T-helper 9 cell (primary cell): ENCODE data around the gene CAPN5.
A peak's percentile ranks its signal among the peaks of the same experiment; 100 is the strongest.
"Not testable (repeated sequence)": the region's sequence is repeated elsewhere in the genome, so short reads cannot be mapped to it uniquely, and the experiment has no call there.

ENCODE experiments used
- DNase-seq: peaks from one replicate; pipeline ENCODE4 v3.0.0-alpha.2; 2020

CAPN5 gene

DNA sequence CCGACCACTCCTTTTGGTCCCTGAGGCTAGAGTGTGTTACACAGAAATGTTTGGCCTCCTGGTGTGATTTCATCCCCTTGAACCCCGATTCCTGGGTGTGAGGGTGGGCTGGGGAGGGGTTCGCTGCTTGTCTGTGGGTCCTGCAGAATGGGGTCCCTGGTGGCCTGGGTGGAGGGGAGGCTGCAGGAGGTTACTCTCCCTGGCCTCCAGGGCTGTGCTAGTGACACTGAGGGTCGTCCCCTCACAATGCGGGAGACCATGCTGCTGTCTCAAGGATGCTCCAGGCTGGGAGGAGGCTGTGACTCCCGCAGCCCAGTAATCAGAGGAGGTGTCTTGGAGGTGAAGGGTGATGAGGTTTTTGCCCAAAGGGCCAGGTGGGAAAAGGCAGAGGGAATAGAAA is 18.9 kb downstream of the CAPN5 start:
- no peak for DNase-seq

GRCh38 chr11:77086521-77087472 is 20.0 kb downstream of the CAPN5 start:
- DNase-seq = no peak

DNA sequence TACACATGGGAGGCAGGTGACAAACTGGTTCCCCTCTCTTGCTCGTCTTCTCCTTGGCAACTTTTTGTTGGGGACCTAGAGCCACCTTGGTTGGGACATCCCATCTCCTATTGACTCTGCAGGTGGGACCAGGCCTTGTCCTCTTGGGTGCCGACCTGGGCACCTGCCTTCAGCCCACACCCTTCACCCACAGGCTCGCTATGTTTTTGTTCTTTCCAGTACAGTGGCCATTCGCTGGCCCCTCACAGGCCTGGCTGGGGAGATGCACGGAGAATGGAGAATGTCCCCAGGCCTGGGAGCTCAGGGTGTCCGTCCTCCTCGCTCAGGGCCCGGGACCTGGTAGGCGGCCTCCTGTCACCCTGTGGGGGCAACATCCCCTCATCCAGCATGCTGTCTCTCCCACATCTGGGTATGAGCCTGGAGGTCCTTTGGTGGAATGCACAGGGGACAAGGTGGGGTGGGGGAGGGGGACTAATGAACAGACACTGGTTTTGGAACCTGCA is 21.0 kb downstream of the CAPN5 start:
- no peak for DNase-seq

- no peak for DNase-seq
Measured at GRCh38 chr11:77088236-77089003, 21.6 kb downstream of the CAPN5 start.

- DNase-seq = no peak
Measured at GRCh38 chr11:77089004-77089545, 22.3 kb downstream of the CAPN5 start.

DNA sequence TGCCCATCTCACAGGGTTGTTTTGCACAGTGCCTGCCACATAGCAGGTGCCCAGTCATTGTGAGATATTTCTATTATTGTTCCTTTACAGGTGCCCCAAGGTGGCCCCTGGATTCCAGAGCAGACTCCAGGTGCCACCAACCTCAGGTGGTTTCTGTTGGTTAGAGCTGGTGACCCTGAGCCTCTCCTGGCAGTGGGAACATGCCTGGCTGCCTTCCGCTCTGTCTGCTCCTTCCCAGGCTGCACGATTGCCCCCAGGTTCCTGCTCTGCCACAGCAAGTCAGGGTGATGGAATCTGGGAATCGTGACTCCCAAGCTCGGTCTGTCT is 23.2 kb downstream of the CAPN5 start:
- DNase-seq = no peak

DNA sequence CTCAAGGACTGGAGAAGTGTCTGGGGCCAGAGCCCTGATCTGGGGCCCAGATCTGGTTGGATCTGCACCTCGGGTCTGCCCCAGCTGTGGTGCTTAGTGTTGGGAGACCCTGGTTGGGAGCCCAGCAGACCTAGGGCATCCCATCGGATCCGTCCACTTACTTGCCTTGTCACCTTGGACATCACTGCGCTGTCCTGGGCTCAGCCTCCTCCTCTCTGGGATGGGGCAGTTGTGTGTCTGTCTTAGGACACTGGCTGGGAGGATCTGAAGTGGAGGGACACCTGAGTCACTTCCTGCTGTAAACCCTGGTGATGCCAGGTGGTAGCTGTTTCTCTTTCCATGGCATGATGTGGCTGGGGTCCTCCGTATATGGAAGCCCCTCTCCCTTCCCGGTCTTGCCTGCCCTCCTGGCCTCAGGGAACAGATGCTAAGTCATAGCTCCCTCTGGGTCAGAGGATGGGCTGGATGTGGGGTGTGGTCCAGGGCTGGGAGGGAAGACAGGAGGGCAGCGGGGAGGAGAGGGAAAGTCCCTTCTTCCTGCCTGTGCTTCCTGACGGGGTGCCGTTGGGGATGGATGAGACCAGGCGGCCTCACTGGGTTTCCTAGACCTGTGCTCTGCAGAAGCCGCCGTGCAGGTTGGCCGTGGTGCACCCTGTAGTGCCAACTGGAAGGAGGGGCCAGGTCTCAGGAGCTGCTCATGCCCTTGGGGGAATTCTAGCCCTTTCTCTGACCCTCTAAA is 23.8 kb downstream of the CAPN5 start:
- DNase-seq = no peak

GRCh38 chr11:77091146-77091940 is 24.6 kb downstream of the CAPN5 start:
- peak; percentile 69 for DNase-seq

- no peak for DNase-seq
Measured at GRCh38 chr11:77092382-77092781, 25.6 kb downstream of the CAPN5 start.

GRCh38 chr11:77093056-77093891 is 26.5 kb downstream of the CAPN5 start:
- DNase-seq = no peak

DNA sequence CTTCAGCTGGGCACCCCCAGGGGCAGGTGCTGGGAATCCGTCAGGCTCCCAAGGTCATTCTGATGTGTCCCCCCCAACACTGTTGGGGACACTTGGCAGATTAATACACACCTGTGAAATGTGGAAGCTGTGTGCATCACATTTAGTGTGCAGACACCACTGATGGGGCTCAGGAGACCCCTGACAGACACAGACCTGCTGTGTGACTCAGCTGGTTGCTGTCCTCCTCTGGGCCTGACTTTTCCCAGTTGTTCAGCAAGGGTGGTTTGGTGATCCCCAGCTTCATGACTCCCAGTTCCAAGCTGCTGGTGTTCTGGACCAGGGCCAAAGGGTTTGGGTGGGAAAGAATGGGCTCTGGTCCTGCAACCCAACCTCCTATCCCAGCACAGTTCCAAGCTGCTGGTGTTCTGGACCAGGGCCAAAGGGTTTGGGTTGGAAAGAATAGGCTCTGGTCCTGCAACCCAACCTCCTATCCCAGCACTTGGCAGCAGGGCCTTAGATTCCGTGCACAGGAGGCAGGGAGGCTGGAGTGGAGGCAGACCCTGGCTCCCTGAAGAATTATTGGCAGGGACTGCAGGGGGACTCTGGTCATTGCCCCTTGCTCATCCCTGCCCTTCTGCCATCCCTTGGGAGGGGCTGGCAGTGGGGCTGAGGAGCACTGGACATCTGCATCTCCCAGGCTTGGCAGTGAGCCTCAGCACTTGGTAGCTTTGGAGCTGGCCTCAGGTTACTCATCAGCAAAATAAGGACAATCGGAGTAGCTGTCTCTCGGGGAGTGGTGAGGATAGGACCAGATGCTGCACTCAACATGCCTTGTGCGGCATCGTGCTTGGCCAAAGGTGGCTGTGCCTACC is 27.4 kb downstream of the CAPN5 start:
- no peak for DNase-seq

DNA sequence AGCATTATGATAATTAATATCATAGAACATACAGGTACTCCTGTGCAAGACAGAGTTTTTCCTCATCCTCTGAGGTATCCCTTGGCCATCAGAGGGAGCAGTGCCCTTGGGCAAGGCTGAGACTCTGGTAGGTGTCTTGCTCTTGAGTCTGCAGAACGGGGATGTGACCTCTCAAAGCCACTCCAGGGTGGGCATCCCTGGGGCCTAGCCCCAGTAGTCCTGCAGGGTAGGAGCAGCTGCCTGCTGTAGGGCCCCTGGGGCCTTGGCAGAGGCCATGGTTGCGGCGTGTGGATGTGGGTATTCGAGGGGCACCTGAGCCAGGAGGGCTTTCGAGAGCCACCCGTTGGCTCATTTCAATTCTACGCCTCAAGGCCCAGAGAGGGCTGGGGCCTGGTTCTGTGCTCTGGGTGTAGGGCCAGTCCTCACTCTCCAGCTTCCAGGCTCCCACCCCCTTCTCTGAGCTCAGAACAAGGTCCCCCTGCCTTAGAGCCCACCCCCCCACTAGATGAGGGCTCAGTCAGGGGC is 28.1 kb downstream of the CAPN5 start:
- DNase-seq = no peak

- no peak for DNase-seq
Measured at GRCh38 chr11:77095551-77096490, 29.1 kb downstream of the CAPN5 start.

GRCh38 chr11:77096591-77097019 is 29.8 kb downstream of the CAPN5 start:
- no peak for DNase-seq

- DNase-seq = not testable (repeated sequence)
Measured at GRCh38 chr11:77097180-77097579, 30.4 kb downstream of the CAPN5 start.

GRCh38 chr11:77100166-77101042 is 33.6 kb downstream of the CAPN5 start:
- no peak for DNase-seq

DNA sequence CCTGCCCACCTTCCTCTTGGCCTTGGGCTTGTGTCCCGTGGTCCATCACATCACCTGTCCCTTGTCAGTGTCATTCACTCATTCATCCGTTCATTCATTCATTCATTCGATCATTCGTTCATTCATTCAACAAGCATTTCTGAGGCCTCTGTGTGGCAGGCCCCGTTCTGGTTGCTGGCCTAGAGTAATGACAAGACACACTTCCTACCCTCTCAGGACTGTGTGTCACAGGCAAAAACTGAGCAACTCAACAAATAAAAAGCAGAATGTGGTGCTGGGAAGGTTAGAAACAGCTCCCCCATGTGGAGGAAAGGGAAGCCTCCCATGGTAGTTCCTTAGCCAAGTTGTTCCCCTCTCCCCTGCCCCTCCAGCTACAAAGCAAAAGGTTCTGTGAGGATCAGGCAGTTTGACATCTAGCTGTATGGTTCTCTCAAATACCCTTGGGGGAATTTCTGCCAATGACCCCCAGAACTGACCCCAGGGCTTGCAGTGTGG is 34.3 kb downstream of the CAPN5 start:
- DNase-seq = no peak
